ENCODE data around the gene DUSP16. TPM values are rescaled to one million over a fixed set of nuclear protein-coding genes. Genes with fewer than 3 reads are reported as not detected.

The DUSP16 gene
- total RNA-seq, 1 donor from 2014 or later: 19.3 TPM

- no peak overlapping the region for H3K4me3 ChIP-seq (ENCODE audit: low read depth, low read length)
- DNase-seq (ENCODE audit: low read depth): no peak
- no peak for TF ChIP-seq CTCF (conservative IDR thresholded peaks at IDR 0.05; ENCODE audit: low read depth, low read length)
These were observed 50.6 kb downstream of the DUSP16 start for GRCh38 chr12:12511895-12512711.

- DNase-seq (ENCODE audit: low read depth): no peak
- no peak for TF ChIP-seq CTCF (conservative IDR thresholded peaks at IDR 0.05; ENCODE audit: low read depth, low read length)
These were observed 51.5 kb downstream of the DUSP16 start for GRCh38 chr12:12511021-12511783.

GRCh38 chr12:12510551-12510950 lies 52.1 kb downstream of the DUSP16 start:
- no peak for TF ChIP-seq CTCF (conservative IDR thresholded peaks at IDR 0.05; ENCODE audit: low read depth, low read length)
- no peak for DNase-seq (ENCODE audit: low read depth)
- no peak overlapping the region for H3K4me3 ChIP-seq (ENCODE audit: low read depth, low read length)

More at GRCh38 chr12:12511021-12511783, 51.5 kb downstream of the DUSP16 start:
- H3K4me3 ChIP-seq (ENCODE audit: low read depth, low read length): no peak overlapping the region

- DNase-seq (ENCODE audit: low read depth): peak; percentile 43
- no peak overlapping the region for H3K4me3 ChIP-seq (ENCODE audit: low read depth, low read length)
- TF ChIP-seq CTCF (conservative IDR thresholded peaks at IDR 0.05; ENCODE audit: low read depth, low read length): no peak
These were observed 52.5 kb downstream of the DUSP16 start for GRCh38 chr12:12510141-12510540.

GRCh38 chr12:12508612-12509011 lies 54.1 kb downstream of the DUSP16 start:
- no peak for DNase-seq (ENCODE audit: low read depth)
- no peak for TF ChIP-seq CTCF (conservative IDR thresholded peaks at IDR 0.05; ENCODE audit: low read depth, low read length)
- H3K4me3 ChIP-seq (ENCODE audit: low read depth, low read length): no peak overlapping the region

GRCh38 chr12:12507121-12507520 lies 55.5 kb downstream of the DUSP16 start:
- no peak for TF ChIP-seq CTCF (conservative IDR thresholded peaks at IDR 0.05; ENCODE audit: low read depth, low read length)
- no peak for DNase-seq (ENCODE audit: low read depth)

More at GRCh38 chr12:12507121-12507520, 55.5 kb downstream of the DUSP16 start:
- no peak overlapping the region for H3K4me3 ChIP-seq (ENCODE audit: low read depth, low read length)

All from epithelial cell of proximal tubule (primary cell).